Measurements from ENCODE around the gene EPHB3. TPM values are rescaled to one million over a fixed set of nuclear protein-coding genes. Genes with fewer than 3 reads are reported as not detected.
A peak's percentile ranks its signal among the peaks of the same experiment; 100 is the strongest.

Gene EPHB3
- total and polyA plus RNA-seq, 12 donors: 0.29 to 3.7 (median 1.2) TPM

DNA sequence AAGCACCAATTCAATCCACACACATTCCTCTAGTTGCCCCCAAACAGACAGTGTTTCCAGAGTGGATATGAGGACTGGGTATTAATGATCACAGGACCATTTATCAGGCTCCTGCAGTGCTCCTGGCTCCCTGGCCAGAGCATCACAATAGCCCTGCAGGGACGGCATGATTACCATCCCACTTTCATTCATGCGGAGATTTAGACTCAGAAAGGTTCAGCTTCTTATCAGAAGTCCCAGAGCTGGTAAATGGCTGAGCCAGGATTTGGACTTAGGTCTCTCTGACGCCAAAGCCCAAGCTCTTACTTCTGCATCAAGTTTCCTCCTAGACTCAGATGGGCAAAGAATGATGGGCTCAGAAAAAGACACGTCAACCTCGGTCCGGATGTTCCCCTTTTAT, 2.9 kb upstream of the EPHB3 start:
- TF ChIP-seq, protein P1, sequence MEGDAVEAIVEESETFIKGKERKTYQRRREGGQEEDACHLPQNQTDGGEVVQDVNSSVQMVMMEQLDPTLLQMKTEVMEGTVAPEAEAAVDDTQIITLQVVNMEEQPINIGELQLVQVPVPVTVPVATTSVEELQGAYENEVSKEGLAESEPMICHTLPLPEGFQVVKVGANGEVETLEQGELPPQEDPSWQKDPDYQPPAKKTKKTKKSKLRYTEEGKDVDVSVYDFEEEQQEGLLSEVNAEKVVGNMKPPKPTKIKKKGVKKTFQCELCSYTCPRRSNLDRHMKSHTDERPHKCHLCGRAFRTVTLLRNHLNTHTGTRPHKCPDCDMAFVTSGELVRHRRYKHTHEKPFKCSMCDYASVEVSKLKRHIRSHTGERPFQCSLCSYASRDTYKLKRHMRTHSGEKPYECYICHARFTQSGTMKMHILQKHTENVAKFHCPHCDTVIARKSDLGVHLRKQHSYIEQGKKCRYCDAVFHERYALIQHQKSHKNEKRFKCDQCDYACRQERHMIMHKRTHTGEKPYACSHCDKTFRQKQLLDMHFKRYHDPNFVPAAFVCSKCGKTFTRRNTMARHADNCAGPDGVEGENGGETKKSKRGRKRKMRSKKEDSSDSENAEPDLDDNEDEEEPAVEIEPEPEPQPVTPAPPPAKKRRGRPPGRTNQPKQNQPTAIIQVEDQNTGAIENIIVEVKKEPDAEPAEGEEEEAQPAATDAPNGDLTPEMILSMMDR (IDR thresholded peaks at IDR 0.05): no peak
- TF ChIP-seq POLR2A (IDR thresholded peaks at IDR 0.05): no peak
- DNase-seq: no peak
- no peaks in the 10 kb centered on the region for H3K27me3 ChIP-seq
- WGBS, 4 donors: 35 to 66% (median 53%) methylated on average over 5 to 6 of the region's 6 CpGs
- intact Hi-C loops (cut with DNase I): no loop called here
- H3K4me1 ChIP-seq (replicated peaks in 1 of 2): peaks cover 8 to 10% of the 10 kb centered on the region in 2 donors
- no peaks in the 10 kb centered on the region for H3K36me3 ChIP-seq (replicated peaks in 1 of 2)
- H3K4me3 ChIP-seq: no peak overlapping the region
- no peak overlapping the region for H3K27ac ChIP-seq
- H3K9me3 ChIP-seq (replicated peaks in 1 of 3): no peaks in the 10 kb centered on the region

DNA sequence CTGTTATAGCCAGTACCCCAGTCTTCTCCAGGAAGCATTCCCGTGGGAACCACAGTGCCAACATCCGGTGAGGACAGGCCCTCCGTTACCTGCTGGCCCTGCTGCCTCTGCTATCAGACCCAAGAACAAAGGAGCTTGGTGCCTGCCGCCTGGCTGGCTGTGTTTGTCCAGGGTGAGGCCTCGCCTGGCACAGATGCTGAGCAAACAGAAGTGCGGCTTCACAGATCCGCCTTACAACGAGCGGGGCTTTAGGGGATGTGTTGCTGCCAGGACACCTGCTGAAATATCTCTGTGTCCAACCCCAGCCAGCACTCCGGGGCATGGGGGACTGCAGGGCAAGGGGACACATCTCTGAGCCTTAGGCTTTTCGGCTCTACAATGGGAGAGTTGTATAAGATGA, 2.2 kb upstream of the EPHB3 start:
- WGBS, 4 donors: 62 to 86% (median 79%) methylated on average over 7 to 11 of the region's 11 CpGs
- H3K27ac ChIP-seq: no peak overlapping the region
- H3K27me3 ChIP-seq: no peaks in the 10 kb centered on the region
- H3K4me3 ChIP-seq: no peak overlapping the region
- DNase-seq: no peak
- no peak for TF ChIP-seq POLR2A (IDR thresholded peaks at IDR 0.05)
- TF ChIP-seq, protein P1 (IDR thresholded peaks at IDR 0.05): no peak
- peaks cover 8 to 10% of the 10 kb centered on the region in 2 donors for H3K4me1 ChIP-seq (replicated peaks in 1 of 2)
- intact Hi-C loops (cut with DNase I): no loop called here
- H3K36me3 ChIP-seq (replicated peaks in 1 of 2): no peaks in the 10 kb centered on the region
- H3K9me3 ChIP-seq (replicated peaks in 1 of 3): no peaks in the 10 kb centered on the region

DNA sequence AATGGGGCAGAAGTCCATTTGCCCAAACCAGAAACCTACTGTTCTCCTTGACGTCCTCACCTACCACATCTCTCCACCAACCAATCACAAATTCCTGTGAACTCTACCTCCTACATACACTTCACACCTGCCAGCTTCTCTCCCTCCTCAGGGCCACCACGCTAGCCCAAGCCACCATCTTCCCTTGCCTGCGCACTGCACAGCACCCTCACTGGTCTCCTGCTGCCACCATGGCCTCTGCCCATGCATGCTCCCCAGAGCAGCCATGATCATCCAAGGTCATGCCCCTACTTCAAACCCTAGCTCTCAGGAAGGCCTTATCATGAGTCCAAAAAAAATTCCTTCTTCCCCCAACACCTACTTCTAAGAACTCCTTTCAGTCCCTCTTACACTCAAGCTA, 1.1 kb upstream of the EPHB3 start:
- Histone ChIP-seq H3K4me1 (replicated peaks in 1 of 2) (peaks cover 8 to 13% of the 10 kb centered on the region in 2 donors), H3K36me3 (replicated peaks in 1 of 2) (no peaks in the 10 kb centered on the region), H3K4me3 (no peak overlapping the region), H3K27ac (no peak overlapping the region), H3K9me3 (replicated peaks in 1 of 3) (no peaks in the 10 kb centered on the region), H3K27me3 (no peaks in the 10 kb centered on the region)
- no peak for DNase-seq
- TF ChIP-seq, protein P1 (IDR thresholded peaks at IDR 0.05): no peak
- no peak for TF ChIP-seq POLR2A (IDR thresholded peaks at IDR 0.05)
- WGBS, 4 donors: 62 to 85% (median 78%) methylated on average over 3 of the region's 3 CpGs
- intact Hi-C loops (cut with DNase I): no loop called here

DNA sequence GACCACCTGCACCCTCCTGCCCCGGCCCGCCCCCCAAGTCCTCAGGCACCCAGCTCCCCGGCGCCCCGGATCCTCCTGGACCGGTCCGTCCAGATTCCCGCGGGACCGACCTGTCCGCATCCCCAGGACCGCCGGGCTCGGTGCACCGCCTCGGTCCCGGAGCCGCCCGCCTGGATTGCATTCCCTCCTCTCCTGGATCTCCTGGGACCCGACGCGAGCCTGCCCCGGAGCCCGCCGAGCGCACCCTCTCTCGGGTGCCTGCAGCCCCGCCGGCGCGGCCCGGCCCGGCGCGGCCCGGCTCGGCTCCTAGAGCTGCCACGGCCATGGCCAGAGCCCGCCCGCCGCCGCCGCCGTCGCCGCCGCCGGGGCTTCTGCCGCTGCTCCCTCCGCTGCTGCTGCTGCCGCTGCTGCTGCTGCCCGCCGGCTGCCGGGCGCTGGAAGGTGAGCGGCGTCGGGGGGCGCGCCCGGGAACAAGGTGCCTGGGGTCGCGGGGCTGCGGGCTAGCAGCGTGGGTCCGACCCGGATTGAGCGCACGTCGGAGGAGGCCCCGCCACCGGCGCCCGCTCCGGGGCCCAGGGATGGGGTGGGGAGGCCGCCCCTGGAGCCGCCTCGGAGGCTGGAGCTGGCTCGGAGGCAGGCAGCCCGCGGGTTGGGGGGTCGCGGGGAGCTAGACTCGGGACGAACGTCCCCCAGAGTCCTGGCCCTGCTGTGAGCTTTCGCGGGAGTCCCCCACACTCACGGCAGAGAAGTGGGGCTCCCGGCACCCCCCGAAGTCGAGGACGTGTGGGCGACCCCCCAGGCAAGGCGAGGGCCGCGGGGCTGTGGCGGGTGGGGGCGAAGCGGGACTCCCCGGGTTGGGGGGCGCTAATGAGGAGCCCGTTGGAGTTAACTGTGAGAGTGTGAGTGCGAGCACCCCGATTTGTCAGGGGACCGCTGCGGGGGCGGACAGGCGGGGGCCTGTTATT, 610 bp downstream of the EPHB3 start:
- WGBS, 4 donors: 8 to 60% (median 33%) methylated on average over 5 to 109 of the region's 109 CpGs
- Histone ChIP-seq H3K9me3 (replicated peaks in 1 of 3) (no peaks in the 10 kb centered on the region), H3K4me1 (replicated peaks in 1 of 2) (peaks cover 8 to 20% of the 10 kb centered on the region in 2 donors), H3K27me3 (no peaks in the 10 kb centered on the region), H3K36me3 (replicated peaks in 1 of 2) (no peaks in the 10 kb centered on the region), H3K4me3 (peak overlapping the region in 2 of 4 donors; percentile 32 to 62), H3K27ac (peak overlapping the region in 2 of 5 donors; percentile 30 to 52)
- DNase-seq: peak in 1 of 7 donors; percentile 40
- TF ChIP-seq POLR2A (IDR thresholded peaks at IDR 0.05): no peak
- TF ChIP-seq, protein P1 (IDR thresholded peaks at IDR 0.05): no peak
- intact Hi-C loops (cut with DNase I): no loop called here
